HepG2 (cell line): ENCODE results near the gene WNT5A. TPM values are rescaled to one million over a fixed set of nuclear protein-coding genes. Genes with fewer than 3 reads are reported as not detected.

Experiments
- ATAC-seq: fragments of 200-7000 bp; cut with Tn5 transposase; 3 replicates; pipeline ENCODE4 v1.9.1; 2020; ENCODE audit warnings: mild to moderate bottlenecking, moderate library complexity
- BruUV-seq: library from RNA; stranded (reverse); fragments of 400-500 nt; replicated peaks from 2 replicates; lab custom pipeline; 2021; lab: Mats Ljungman, UMichigan
- CTCF ChIA-PET: fragments of 300-600 bp; formaldehyde crosslinking; extraction: SDS; loops from one replicate; lab custom pipeline; 2021; ENCODE audit warnings: low total read pairs, inconsistent platforms, low intra/inter-chr PET ratio; lab: Yijun Ruan, JAX
- POLR2A ChIA-PET: fragments of 350-600 bp; sonication (Branson Sonifier 250); formaldehyde crosslinking; loops from one replicate; lab custom pipeline; 2020; ENCODE audit warnings: antibody characterized with exemption, inconsistent platforms; lab: Yijun Ruan, JAX
- DNase-seq: peaks from one replicate; pipeline ENCODE4 v3.0.0-alpha.2; 2015; ENCODE audit warnings: low spot score
- FAIRE-seq: peaks from 3 replicates; lab custom pipeline; 2011; peaks lifted over from hg19 to GRCh38; lab: Jason Lieb, UNC
- H2AFZ ChIP-seq: one replicate; pipeline ENCODE4 v1.6.1; 2011; ENCODE audit warnings: low read length, inconsistent platforms
- H3K27ac ChIP-seq: fragments of 300-600 bp; 3 replicates; pipeline ENCODE4 v1.8.0; 2011; ENCODE audit warnings: mixed run types, mild to moderate bottlenecking, mixed read lengths, low read length, inconsistent platforms; ENCODE audit not compliant: insufficient read depth; ENCODE audit errors: extremely low read length
- H3K27me3 ChIP-seq, 2 experiments: fragments of 200-600 bp in 1 of 2; 2 replicates in 1 of 2; 3 replicates in 1 of 2; pipeline versions ENCODE4 v1.6.0 to v1.8.0; 2011; ENCODE audit warnings: low read length in 2 of 2, mild to moderate bottlenecking in 2 of 2, moderate library complexity in 2 of 2, inconsistent platforms in 1 of 2; ENCODE audit not compliant: insufficient read depth in 2 of 2, control insufficient read depth in 1 of 2
- H3K36me3 ChIP-seq, 2 experiments: fragments of 200-600 bp in 1 of 2; replicated peaks in 1 of 2; 2 replicates in 1 of 2; 3 replicates in 1 of 2; pipeline versions ENCODE4 v1.5.1 to v1.8.0; 2011; ENCODE audit warnings: low read length in 2 of 2, inconsistent platforms in 1 of 2; ENCODE audit not compliant: insufficient read depth in 2 of 2, control insufficient read depth in 1 of 2
- H3K4me1 ChIP-seq: 2 replicates; pipeline ENCODE4 v1.5.1; 2012; ENCODE audit warnings: low read length, inconsistent platforms; ENCODE audit not compliant: insufficient read depth
- H3K4me2 ChIP-seq: 2 replicates; pipeline ENCODE4 v1.6.0; 2011; ENCODE audit warnings: low read depth, low read length, inconsistent platforms
- H3K4me3 ChIP-seq, 3 experiments: fragments of 200-600 bp in 1 of 3; sonication (generic), shearing (Covaris generic) in 1 of 3; replicated peaks in 1 of 3; 2 replicates each; pipeline ENCODE4 v1.5.1; 2011 to 2016; ENCODE audit warnings: low read length in 3 of 3, inconsistent platforms in 2 of 3, low read depth in 2 of 3, mild to moderate bottlenecking in 2 of 3, control low read depth in 1 of 3, mixed read lengths in 1 of 3; ENCODE audit not compliant: insufficient read depth in 1 of 3
- H3K79me2 ChIP-seq: one replicate; pipeline ENCODE4 v1.6.1; 2011; ENCODE audit warnings: low read length, inconsistent platforms; ENCODE audit not compliant: insufficient read depth
- H3K9ac ChIP-seq: 2 replicates; pipeline ENCODE4 v1.6.0; 2011; ENCODE audit warnings: mild to moderate bottlenecking, low read depth, low read length, inconsistent platforms; ENCODE audit not compliant: insufficient read depth
- H3K9me3 ChIP-seq: 2 replicates; pipeline ENCODE4 v1.5.1; 2012; ENCODE audit warnings: mild to moderate bottlenecking, low read length
- H4K20me1 ChIP-seq: 2 replicates; pipeline ENCODE4 v1.6.0; 2011; ENCODE audit warnings: inconsistent platforms, mild to moderate bottlenecking, low read length, moderate library complexity; ENCODE audit not compliant: insufficient read depth
- E2F2 ChIP-seq: sonication (generic); formaldehyde crosslinking; IDR thresholded peaks from 2 replicates; pipeline ENCODE4 v1.4.0; 2020; ENCODE audit warnings: missing genetic modification reagents, borderline replicate concordance
- FOXM1 ChIP-seq: sonication (generic); formaldehyde crosslinking; IDR thresholded peaks from 2 replicates; pipeline ENCODE4 v1.5.0; 2020; ENCODE audit warnings: missing genetic modification reagents
- KLF13 ChIP-seq: sonication (generic); formaldehyde crosslinking; IDR thresholded peaks from 2 replicates; pipeline ENCODE4 v1.4.0; 2020; ENCODE audit warnings: mild to moderate bottlenecking, missing genetic modification reagents
- MATR3 ChIP-seq: sonication (generic); formaldehyde crosslinking; IDR thresholded peaks from 2 replicates; pipeline ENCODE4 v1.4.0; 2020; ENCODE audit warnings: missing genetic modification reagents
- NBN ChIP-seq: fragments of 450-650 bp; conservative IDR thresholded peaks from 2 replicates; pipeline ENCODE4 v1.6.1; 2017
- NFE2 ChIP-seq: sonication (generic); formaldehyde crosslinking; IDR thresholded peaks from 2 replicates; pipeline ENCODE4 v1.4.0; 2020; ENCODE audit warnings: missing genetic modification reagents
- SCMH1 ChIP-seq: sonication (generic); formaldehyde crosslinking; IDR thresholded peaks from 2 replicates; pipeline ENCODE4 v1.9.0; 2021; ENCODE audit warnings: missing genetic modification reagents, mild to moderate bottlenecking, borderline replicate concordance
- USF2 ChIP-seq, 2 experiments: sonication (generic) in 1 of 2; formaldehyde crosslinking in 1 of 2; IDR thresholded peaks; 2 replicates each; pipeline versions ENCODE4 v1.5.1 to v1.6.1; 2011 to 2020; ENCODE audit warnings: borderline replicate concordance in 1 of 2, low read depth in 1 of 2, low read length in 1 of 2, mild to moderate bottlenecking in 1 of 2, missing genetic modification reagents in 1 of 2, moderate library complexity in 1 of 2
- YEATS2 ChIP-seq: sonication (generic); formaldehyde crosslinking; IDR thresholded peaks from 2 replicates; pipeline ENCODE4 v1.4.0; 2020; ENCODE audit warnings: missing genetic modification reagents, borderline replicate concordance
- ZBTB20 ChIP-seq: sonication (generic); formaldehyde crosslinking; IDR thresholded peaks from 2 replicates; pipeline ENCODE4 v1.8.1; 2023; ENCODE audit warnings: missing genetic modification reagents, low read depth, mild to moderate bottlenecking, borderline replicate concordance
- ZFP36 ChIP-seq: fragments of 150-350 bp; IDR thresholded peaks from 2 replicates; pipeline ENCODE4 v1.6.1; 2018; ENCODE audit warnings: borderline replicate concordance, low read length, low read depth; ENCODE audit not compliant: partially characterized antibody
- ZNF333 ChIP-seq: sonication (generic); formaldehyde crosslinking; IDR thresholded peaks from 2 replicates; pipeline ENCODE4 v1.4.0; 2020; ENCODE audit warnings: mild to moderate bottlenecking, missing genetic modification reagents, borderline replicate concordance
- ZNF335 ChIP-seq: sonication (generic); formaldehyde crosslinking; IDR thresholded peaks from 2 replicates; pipeline ENCODE4 v1.4.0; 2020; ENCODE audit warnings: missing genetic modification reagents
- ZNF709 ChIP-seq: sonication (generic); formaldehyde crosslinking; IDR thresholded peaks from 2 replicates; pipeline ENCODE4 v1.5.0; 2020; ENCODE audit warnings: mild to moderate bottlenecking, missing genetic modification reagents
- WGBS: methylation state at CpG from one replicate; pipeline ENCODE4 v1.1.6; 2017; ENCODE audit warnings: low lambda C conversion rate; 5-methylcytosine and 5-hydroxymethylcytosine counted together
- in situ Hi-C: cut with HindIII; loops from 2 replicates; pipeline ENCODE4 v1.10.0; 2017; ENCODE audit warnings: low pct_unique_long_range_greater_than_20kb; ENCODE audit not compliant: extremely low pct_ligation_motif_present
- intact Hi-C: fragments of 100-400 bp; cut with micrococcal nuclease; formaldehyde crosslinking; loops from one replicate; pipeline ENCODE4 v1.10.0; 2022; ENCODE audit not compliant: unreplicated experiment
- polyA plus RNA-seq, 8 experiments: library from polyadenylated mRNA; depleted of rRNA in 3 of 8; stranded (reverse) in 7 of 8; unstranded in 1 of 8; fragments of >200 nt; fragmentation: Illumina TruSeq in 4 of 8; extraction: Trizol in 4 of 8; gene quantifications; 2 replicates each; pipeline versions ENCODE4 v1.2.1 to v1.2.3, GENCODE V29; 2011 to 2016; ENCODE audit warnings: low read depth in 4 of 8, missing spikeins in 1 of 8, mixed read lengths in 1 of 8; ENCODE audit not compliant: insufficient read depth in 1 of 8
- total RNA-seq, 5 experiments: library from RNA; depleted of rRNA; stranded (reverse); fragments of >200 nt; fragmentation: Illumina TruSeq; extraction: Trizol; gene quantifications; 2 replicates each; pipeline ENCODE4 v1.2.3, GENCODE V29; 2016; ENCODE audit warnings: low read depth in 1 of 5
- TF ChIP-seq, protein P1 (sequence below): sonication (generic); formaldehyde crosslinking; IDR thresholded peaks from 2 replicates; pipeline ENCODE4 v1.5.1; 2020; ENCODE audit warnings: mild to moderate bottlenecking, missing genetic modification reagents, moderate library complexity
- TF ChIP-seq, protein P2 (sequence below): sonication (generic); formaldehyde crosslinking; conservative IDR thresholded peaks from 2 replicates; pipeline ENCODE4 v1.8.0; 2022; ENCODE audit warnings: mild to moderate bottlenecking, moderate library complexity, missing genetic modification reagents

Gene WNT5A
- total and polyA plus RNA-seq, 2 of the 13 experiments (the other 11 are each of a cell fraction or from before 2014, with no cell fraction given), result not detected

DNA sequence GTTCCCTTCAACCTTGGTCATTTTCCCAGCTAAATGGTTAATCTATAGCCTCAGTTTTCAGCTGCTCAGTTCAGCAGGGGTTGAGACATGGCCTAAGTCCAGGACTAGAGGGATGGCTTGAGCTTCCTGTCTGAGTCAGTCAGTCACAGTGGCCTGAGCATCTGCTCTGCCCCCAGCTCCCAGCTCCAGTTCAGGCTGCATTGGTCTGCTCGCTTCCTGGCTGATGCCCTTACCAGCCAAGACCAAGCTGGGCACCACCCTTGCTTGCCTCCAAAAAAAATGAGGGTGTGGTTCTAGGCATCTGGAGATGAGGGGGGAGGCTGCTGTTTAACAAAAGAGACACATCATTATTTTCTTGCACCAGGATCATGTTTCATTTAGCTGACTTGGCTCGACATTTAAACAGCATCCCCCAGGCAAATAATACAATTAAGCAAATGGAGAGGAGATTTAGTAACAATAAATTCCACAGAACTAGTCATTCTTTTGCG lies 70.7 kb downstream of the WNT5A start:
- 3% methylated on average over 3 of the region's 3 CpGs for WGBS
- intact Hi-C loops (no loop called here), in situ Hi-C loops (no loop called here)
- Histone ChIP-seq H3K4me3 (no peak overlapping the region), H4K20me1 (no peaks in the 10 kb centered on the region), H3K9me3 (no peaks in the 10 kb centered on the region; the same call in 1 of the 2 replicates), H3K4me1 (no peaks in the 10 kb centered on the region), H3K27me3 (no peaks in the 10 kb centered on the region), H3K79me2 (no peaks in the 10 kb centered on the region), H3K4me2 (no peak overlapping the region), H3K9ac (no peak overlapping the region), H2AFZ (no peak overlapping the region), H3K27ac (no peak overlapping the region), H3K36me3 (no peaks in the 10 kb centered on the region)
- ATAC-seq, result no peak
- CTCF ChIA-PET, result no interaction called here
- BruUV-seq, result no TSS peak
- no peak for FAIRE-seq
- DNase-seq, result no peak
- POLR2A ChIA-PET, result no interaction called here
- TF ChIP-seq ZFP36 (no peak), SCMH1 (CRISPR knock-in tag) (no peak), ZNF709 (no peak), NFE2 (CRISPR knock-in tag) (no peak), ZBTB20 (CRISPR knock-in tag) (no peak), NBN (no peak), KLF13 (CRISPR knock-in tag) (no peak), ZNF333 (CRISPR knock-in tag) (no peak), YEATS2 (CRISPR knock-in tag) (no peak), MATR3 (no peak), ZNF335 (CRISPR knock-in tag) (no peak), E2F2 (CRISPR knock-in tag) (no peak), USF2 (IDR thresholded peaks at IDR 0.05; ENCODE audit: low read depth, low read length) (no peak), USF2 (CRISPR knock-in tag; IDR thresholded peaks at IDR 0.05; ENCODE audit: borderline replicate concordance) (no peak), FOXM1 (CRISPR knock-in tag) (no peak)
- TF ChIP-seq, protein P1, sequence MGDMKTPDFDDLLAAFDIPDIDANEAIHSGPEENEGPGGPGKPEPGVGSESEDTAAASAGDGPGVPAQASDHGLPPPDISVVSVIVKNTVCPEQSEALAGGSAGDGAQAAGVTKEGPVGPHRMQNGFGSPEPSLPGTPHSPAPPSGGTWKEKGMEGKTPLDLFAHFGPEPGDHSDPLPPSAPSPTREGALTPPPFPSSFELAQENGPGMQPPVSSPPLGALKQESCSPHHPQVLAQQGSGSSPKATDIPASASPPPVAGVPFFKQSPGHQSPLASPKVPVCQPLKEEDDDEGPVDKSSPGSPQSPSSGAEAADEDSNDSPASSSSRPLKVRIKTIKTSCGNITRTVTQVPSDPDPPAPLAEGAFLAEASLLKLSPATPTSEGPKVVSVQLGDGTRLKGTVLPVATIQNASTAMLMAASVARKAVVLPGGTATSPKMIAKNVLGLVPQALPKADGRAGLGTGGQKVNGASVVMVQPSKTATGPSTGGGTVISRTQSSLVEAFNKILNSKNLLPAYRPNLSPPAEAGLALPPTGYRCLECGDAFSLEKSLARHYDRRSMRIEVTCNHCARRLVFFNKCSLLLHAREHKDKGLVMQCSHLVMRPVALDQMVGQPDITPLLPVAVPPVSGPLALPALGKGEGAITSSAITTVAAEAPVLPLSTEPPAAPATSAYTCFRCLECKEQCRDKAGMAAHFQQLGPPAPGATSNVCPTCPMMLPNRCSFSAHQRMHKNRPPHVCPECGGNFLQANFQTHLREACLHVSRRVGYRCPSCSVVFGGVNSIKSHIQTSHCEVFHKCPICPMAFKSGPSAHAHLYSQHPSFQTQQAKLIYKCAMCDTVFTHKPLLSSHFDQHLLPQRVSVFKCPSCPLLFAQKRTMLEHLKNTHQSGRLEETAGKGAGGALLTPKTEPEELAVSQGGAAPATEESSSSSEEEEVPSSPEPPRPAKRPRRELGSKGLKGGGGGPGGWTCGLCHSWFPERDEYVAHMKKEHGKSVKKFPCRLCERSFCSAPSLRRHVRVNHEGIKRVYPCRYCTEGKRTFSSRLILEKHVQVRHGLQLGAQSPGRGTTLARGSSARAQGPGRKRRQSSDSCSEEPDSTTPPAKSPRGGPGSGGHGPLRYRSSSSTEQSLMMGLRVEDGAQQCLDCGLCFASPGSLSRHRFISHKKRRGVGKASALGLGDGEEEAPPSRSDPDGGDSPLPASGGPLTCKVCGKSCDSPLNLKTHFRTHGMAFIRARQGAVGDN (CRISPR knock-in tag), result no peak
- TF ChIP-seq, protein P2, sequence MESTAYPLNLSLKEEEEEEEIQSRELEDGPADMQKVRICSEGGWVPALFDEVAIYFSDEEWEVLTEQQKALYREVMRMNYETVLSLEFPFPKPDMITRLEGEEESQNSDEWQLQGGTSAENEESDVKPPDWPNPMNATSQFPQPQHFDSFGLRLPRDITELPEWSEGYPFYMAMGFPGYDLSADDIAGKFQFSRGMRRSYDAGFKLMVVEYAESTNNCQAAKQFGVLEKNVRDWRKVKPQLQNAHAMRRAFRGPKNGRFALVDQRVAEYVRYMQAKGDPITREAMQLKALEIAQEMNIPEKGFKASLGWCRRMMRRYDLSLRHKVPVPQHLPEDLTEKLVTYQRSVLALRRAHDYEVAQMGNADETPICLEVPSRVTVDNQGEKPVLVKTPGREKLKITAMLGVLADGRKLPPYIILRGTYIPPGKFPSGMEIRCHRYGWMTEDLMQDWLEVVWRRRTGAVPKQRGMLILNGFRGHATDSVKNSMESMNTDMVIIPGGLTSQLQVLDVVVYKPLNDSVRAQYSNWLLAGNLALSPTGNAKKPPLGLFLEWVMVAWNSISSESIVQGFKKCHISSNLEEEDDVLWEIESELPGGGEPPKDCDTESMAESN (CRISPR knock-in tag), result no peak
